GM18951 (cell line): ENCODE measurements around the gene DRD2.

Experiments
- POLR2A ChIP-seq: IDR thresholded peaks from 4 replicates; pipeline ENCODE4 v1.6.1; 2011; ENCODE audit warnings: mild to moderate bottlenecking; ENCODE audit not compliant: insufficient read length, insufficient read depth; ENCODE audit errors: extremely low read depth
- in situ Hi-C: fragments of 300-500 bp; cut with MboI; formaldehyde crosslinking; loops from one replicate; pipeline ENCODE4 v1.12.0; 2022; ENCODE audit warnings: low sequenced_read_pairs, mixed read lengths, inconsistent platforms; ENCODE audit not compliant: unreplicated experiment

Gene DRD2

GRCh38 chr11:113497066-113497910 is 22.1 kb upstream of the DRD2 start:
- in situ Hi-C loops: no loop called here
- no peak for TF ChIP-seq POLR2A

GRCh38 chr11:113496026-113496651 is 20.9 kb upstream of the DRD2 start:
- in situ Hi-C loops: no loop called here
- no peak for TF ChIP-seq POLR2A

GRCh38 chr11:113494021-113494420 is 18.8 kb upstream of the DRD2 start:
- in situ Hi-C loops: no loop called here
- no peak for TF ChIP-seq POLR2A

DNA sequence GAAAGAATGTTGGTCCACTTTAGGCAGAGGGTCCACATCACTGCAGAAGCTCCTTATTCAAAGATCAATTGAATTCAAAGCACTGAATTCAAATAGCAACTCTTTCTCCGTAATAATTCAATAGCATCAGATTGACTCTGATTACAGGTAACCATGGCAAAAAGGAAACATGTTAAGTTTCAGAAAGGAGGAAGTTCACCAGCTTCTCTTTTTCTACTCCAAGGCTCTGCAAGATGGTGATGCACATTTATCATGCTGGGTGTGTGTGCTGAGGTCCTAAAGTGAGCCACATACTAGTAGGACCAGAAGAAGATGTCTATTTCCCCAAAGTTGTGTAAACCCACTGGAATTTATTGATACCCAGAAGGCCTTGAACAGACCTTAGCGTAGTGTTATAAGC is 18.0 kb upstream of the DRD2 start:
- no peak for TF ChIP-seq POLR2A
- in situ Hi-C loops: no loop called here

- no peak for TF ChIP-seq POLR2A
- in situ Hi-C loops: no loop called here
Observed at GRCh38 chr11:113488931-113489351, 13.7 kb upstream of the DRD2 start.

DNA sequence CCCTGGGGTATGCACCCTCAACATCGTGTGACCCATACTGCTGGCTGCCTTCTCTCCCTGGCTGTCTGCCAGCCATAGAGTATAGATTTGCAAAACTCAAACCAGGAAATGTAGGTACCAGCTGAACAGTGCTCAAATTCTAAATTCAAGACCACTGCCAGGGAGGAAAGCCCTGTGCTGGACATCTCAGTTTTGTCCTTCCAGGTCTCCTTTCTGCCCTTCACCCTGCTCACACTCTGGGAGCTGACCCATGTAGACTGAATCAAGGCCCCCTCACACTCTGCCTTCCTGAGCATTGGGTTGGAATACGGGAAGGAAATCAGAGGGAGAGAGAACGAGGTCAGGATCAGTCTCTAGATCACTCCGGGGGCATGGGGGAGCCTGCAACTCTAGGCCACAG is 12.4 kb upstream of the DRD2 start:
- in situ Hi-C loops: no loop called here
- no peak for TF ChIP-seq POLR2A

DNA sequence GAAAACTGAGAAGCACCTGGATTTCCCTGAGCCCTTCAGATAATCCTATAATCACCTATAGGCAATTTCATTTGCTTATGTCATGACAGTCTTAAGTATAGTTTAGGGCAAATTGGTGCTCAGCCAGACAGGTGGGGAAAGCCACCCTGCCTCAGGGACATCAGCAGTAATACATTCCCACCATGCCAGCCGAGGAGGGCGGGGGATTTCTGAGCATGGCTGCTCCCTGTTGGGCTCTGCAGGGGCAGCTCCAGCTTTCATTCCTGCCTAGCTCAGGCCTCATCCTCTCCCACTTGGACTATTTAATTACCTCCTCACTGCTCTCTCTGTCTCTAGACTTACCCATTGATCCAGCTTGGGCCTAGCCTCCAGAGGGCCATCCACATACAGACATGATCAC is 9.0 kb upstream of the DRD2 start:
- in situ Hi-C loops: no loop called here
- no peak for TF ChIP-seq POLR2A

- no peak for TF ChIP-seq POLR2A
- in situ Hi-C loops: no loop called here
Observed at GRCh38 chr11:113481672-113482071, 6.5 kb upstream of the DRD2 start.

- in situ Hi-C loops: no loop called here
- TF ChIP-seq POLR2A: no peak
Observed at GRCh38 chr11:113481226-113481625, 6.0 kb upstream of the DRD2 start.

DNA sequence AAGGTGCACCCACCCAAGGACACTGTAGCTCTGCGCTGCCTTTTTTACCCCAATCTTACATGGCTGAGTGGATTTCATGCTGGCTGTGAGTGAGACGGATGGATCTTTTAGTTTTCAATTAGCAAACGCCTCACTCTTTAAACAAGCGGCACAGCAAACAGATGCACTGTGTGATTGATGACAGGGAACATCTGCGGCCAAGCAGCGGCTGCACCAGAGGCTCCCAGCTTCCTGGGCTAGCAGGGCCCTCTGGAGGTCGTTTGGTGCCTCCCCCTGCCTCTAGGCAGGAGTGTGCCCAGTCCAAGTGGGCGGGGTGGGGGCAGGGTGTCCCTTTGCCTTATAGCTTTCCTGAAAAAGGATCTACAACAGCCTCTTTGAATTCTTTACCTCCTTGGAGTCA is 2.1 kb upstream of the DRD2 start:
- TF ChIP-seq POLR2A: no peak

GRCh38 chr11:113476553-113476952 is 1.4 kb upstream of the DRD2 start:
- in situ Hi-C loops: no loop called here
- no peak for TF ChIP-seq POLR2A

More for the DNA sequence above, 2.1 kb upstream of the DRD2 start:
- in situ Hi-C loops: no loop called here

DNA sequence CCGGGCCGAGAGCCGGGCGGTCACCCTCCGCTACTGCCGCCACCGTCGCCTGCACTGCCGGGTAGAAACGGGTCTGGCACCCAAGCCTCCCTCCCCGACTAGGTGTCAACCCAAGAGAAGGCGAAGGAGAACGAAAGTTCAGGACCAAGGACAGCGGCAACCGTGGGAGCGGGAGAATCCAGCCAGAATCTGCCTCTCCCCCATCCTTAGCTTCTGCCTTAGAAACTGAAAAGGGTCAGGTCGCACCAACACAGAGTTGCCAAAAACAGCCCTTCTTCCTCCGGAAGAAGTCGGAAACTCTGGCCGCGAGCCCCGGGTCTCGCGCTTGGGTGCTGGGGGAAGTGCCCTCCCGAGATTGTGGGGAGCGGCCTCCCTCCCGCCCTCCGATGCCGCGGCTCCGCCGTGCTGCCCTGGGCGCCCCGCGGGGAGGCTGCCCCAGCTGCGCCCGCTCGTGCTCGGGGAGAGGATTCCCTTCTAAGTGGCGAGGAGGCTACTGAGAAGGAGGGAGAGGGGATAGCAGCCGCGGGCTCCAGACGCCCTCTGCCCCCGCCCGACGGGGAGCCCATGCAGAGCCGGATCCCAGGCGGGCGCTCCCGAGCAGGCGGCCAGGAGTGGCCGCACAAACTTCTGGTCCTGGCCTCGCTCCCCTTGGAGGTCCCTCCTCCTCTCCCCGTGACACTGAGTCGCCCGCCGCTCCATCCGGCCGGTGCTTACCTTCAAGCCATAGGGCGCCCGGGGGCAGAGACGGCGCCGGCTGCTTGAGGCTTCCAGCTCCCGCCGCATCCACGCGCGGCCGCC is 637 bp downstream of the DRD2 start:
- no peak for TF ChIP-seq POLR2A
- in situ Hi-C loops: no loop called here

- in situ Hi-C loops: no loop called here
- TF ChIP-seq POLR2A: no peak
Observed at GRCh38 chr11:113473983-113474361, 1.2 kb downstream of the DRD2 start.
